ENCODE measurements around the gene SLC47A2.

SLC47A2 gene

DNA sequence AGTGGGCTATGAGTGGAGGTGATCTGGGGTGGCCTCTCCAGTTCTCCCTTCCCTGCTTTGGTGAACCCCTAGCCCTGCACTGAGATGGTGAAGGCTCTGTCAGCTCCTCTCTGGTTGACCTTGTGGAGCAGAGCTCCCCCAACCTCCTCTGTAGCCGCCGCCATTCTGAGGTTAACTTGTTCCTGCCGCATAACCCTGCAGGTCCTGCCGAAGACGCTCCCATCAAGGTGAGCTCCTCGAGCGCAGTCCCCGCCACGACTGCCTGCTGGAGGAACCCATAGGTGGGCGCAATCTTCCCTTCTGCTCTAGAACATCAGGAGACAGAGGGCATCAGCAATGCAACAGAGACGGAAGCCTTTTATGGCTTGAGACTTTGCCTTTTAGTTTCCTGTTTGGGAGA is 15.2 kb upstream of the SLC47A2 start:
- Histone ChIP-seq H2AFZ (ENCODE audit: low read depth, low read length) (no peak overlapping the region), H4K91ac (ENCODE audit: low read length) (no peak overlapping the region), H3K14ac (ENCODE audit: low read length in 2 of 2) (no peak overlapping the region), H3K18ac (ENCODE audit: low read depth in 1 of 2, low read length in 2 of 2) (no peak overlapping the region), H3K4ac (ENCODE audit: low read depth in 1 of 2, low read length in 2 of 2) (no peak overlapping the region), H2AK5ac (ENCODE audit: low read length, severe bottlenecking) (no peak overlapping the region), H3K27me3 (ENCODE audit: control insufficient read depth in 1 of 2, insufficient read depth in 1 of 2, low read length in 2 of 2) (peaks cover 5 to 19% of the 10 kb centered on the region in 2 experiments), H3K9ac (ENCODE audit: low read length) (no peak overlapping the region), H3K23ac (ENCODE audit: low read length in 2 of 2) (peak overlapping the region in 1 of 2 experiments; percentile 9), H3K4me2 (ENCODE audit: low read length, poor library complexity, severe bottlenecking) (no peak overlapping the region), H3K9me3 (ENCODE audit: control insufficient read depth, low read length) (no peaks in the 10 kb centered on the region), H2BK120ac (ENCODE audit: low read depth, low read length) (no peak overlapping the region), H3K36me3 (ENCODE audit: control insufficient read depth in 1 of 2, insufficient read depth in 2 of 2, low read depth in 1 of 2, low read length in 2 of 2) (peaks cover 0 to 3% of the 10 kb centered on the region in 2 experiments), H3K79me1 (replicated peaks; ENCODE audit: low read length, poor library complexity, severe bottlenecking) (no peaks in the 10 kb centered on the region), H2BK5ac (ENCODE audit: low read depth, low read length, poor library complexity, severe bottlenecking) (no peak overlapping the region), H3K4me1 (ENCODE audit: control insufficient read depth, insufficient read depth, low read depth, low read length) (peaks cover 14% of the 10 kb centered on the region), H4K8ac (ENCODE audit: low read length) (no peak overlapping the region), H2BK15ac (ENCODE audit: low read depth, poor library complexity, severe bottlenecking) (no peak overlapping the region), H3K27ac (ENCODE audit: low read length, poor library complexity, severe bottlenecking) (no peak overlapping the region), H3K4me3 (ENCODE audit: insufficient read depth in 1 of 2, low read depth in 1 of 2, low read length in 2 of 2) (no peak overlapping the region), H2BK12ac (ENCODE audit: low read length in 2 of 2) (no peak overlapping the region)
- DNase-seq, result no peak
- WGBS, result 92% methylated on average over 11 of the region's 11 CpGs

DNA sequence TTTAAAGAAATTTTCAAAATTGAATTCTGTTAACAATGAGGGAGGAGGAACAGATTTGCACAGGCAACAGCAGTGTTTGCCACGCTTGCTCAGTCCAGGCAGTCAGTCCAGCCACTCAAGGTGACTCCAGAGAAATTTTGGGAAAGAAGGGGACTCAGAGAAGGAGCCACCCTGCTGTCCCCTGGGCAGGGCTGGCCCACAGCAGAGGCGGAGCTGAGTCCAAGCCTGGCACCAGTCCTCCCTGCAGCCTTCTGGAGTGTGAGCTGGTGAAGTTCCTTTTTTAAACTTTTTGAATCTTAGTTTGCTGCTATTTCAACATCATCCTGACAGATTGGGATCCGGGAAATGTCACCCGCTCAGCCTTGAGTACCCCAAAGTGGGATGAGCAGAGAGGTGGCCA is 14.5 kb upstream of the SLC47A2 start:
- Histone ChIP-seq H3K14ac (ENCODE audit: low read length in 2 of 2) (no peak overlapping the region), H3K9ac (ENCODE audit: low read length) (no peak overlapping the region), H3K4ac (ENCODE audit: low read depth in 1 of 2, low read length in 2 of 2) (no peak overlapping the region)

DNA sequence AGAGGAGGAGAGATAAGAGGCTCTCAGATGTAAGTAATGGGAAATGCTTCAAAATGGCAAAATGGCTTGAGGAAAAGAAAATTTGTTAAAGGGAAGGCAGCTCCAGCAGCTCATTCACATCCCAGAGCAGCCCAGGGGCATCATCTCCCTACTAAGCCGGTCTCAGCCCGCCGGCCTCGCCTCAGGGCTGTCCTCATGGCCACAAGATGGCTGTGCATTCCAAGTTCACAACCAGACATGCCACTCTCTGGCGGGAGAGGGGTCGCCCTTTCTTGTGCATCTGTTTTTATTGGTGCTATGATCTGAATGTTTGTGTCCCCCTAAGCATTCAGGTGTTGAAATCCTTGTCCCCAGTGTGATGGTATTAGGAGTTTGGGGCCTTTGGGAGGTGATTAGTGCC is 13.5 kb upstream of the SLC47A2 start:
- Histone ChIP-seq H3K23ac (ENCODE audit: low read length in 2 of 2) (no peak overlapping the region), H2BK12ac (ENCODE audit: low read length in 2 of 2) (peak overlapping the region in 1 of 2 experiments; percentile 64), H3K4me3 (ENCODE audit: insufficient read depth in 1 of 2, low read depth in 1 of 2, low read length in 2 of 2) (no peak overlapping the region), H3K27ac (ENCODE audit: low read length, poor library complexity, severe bottlenecking) (no peak overlapping the region), H2AK5ac (ENCODE audit: low read length, severe bottlenecking) (no peak overlapping the region), H3K4ac (ENCODE audit: low read depth in 1 of 2, low read length in 2 of 2) (no peak overlapping the region), H3K9ac (ENCODE audit: low read length) (no peak overlapping the region), H4K91ac (ENCODE audit: low read length) (no peak overlapping the region), H2BK120ac (ENCODE audit: low read depth, low read length) (no peak overlapping the region), H3K4me1 (ENCODE audit: control insufficient read depth, insufficient read depth, low read depth, low read length) (peaks cover 16% of the 10 kb centered on the region), H3K36me3 (ENCODE audit: control insufficient read depth in 1 of 2, insufficient read depth in 2 of 2, low read depth in 1 of 2, low read length in 2 of 2) (peaks cover 0 to 3% of the 10 kb centered on the region in 2 experiments), H3K18ac (ENCODE audit: low read depth in 1 of 2, low read length in 2 of 2) (no peak overlapping the region), H3K79me1 (replicated peaks; ENCODE audit: low read length, poor library complexity, severe bottlenecking) (no peaks in the 10 kb centered on the region), H3K14ac (ENCODE audit: low read length in 2 of 2) (no peak overlapping the region), H3K27me3 (ENCODE audit: control insufficient read depth in 1 of 2, insufficient read depth in 1 of 2, low read length in 2 of 2) (peaks cover 5 to 16% of the 10 kb centered on the region in 2 experiments), H4K8ac (ENCODE audit: low read length) (no peak overlapping the region), H2AFZ (ENCODE audit: low read depth, low read length) (no peak overlapping the region), H3K4me2 (ENCODE audit: low read length, poor library complexity, severe bottlenecking) (no peak overlapping the region), H2BK15ac (ENCODE audit: low read depth, poor library complexity, severe bottlenecking) (no peak overlapping the region), H2BK5ac (ENCODE audit: low read depth, low read length, poor library complexity, severe bottlenecking) (no peak overlapping the region), H3K9me3 (ENCODE audit: control insufficient read depth, low read length) (no peaks in the 10 kb centered on the region)
- WGBS, result 93% methylated on average over 6 of the region's 6 CpGs
- no peak for DNase-seq

More for the DNA sequence above, 14.5 kb upstream of the SLC47A2 start:
- no peak overlapping the region for H3K4me3 ChIP-seq (ENCODE audit: insufficient read depth in 1 of 2, low read depth in 1 of 2, low read length in 2 of 2)
- WGBS, result 94% methylated on average over 4 of the region's 4 CpGs
- no peak overlapping the region for H3K18ac ChIP-seq (ENCODE audit: low read depth in 1 of 2, low read length in 2 of 2)
- H3K79me1 ChIP-seq (replicated peaks; ENCODE audit: low read length, poor library complexity, severe bottlenecking), result no peaks in the 10 kb centered on the region
- H3K27me3 ChIP-seq (ENCODE audit: control insufficient read depth in 1 of 2, insufficient read depth in 1 of 2, low read length in 2 of 2), result peaks cover 5 to 16% of the 10 kb centered on the region in 2 experiments
- H3K23ac ChIP-seq (ENCODE audit: low read length in 2 of 2), result no peak overlapping the region
- no peaks in the 10 kb centered on the region for H3K9me3 ChIP-seq (ENCODE audit: control insufficient read depth, low read length)
- H4K8ac ChIP-seq (ENCODE audit: low read length), result no peak overlapping the region
- peaks cover 14% of the 10 kb centered on the region for H3K4me1 ChIP-seq (ENCODE audit: control insufficient read depth, insufficient read depth, low read depth, low read length)
- no peak overlapping the region for H3K4me2 ChIP-seq (ENCODE audit: low read length, poor library complexity, severe bottlenecking)
- H3K27ac ChIP-seq (ENCODE audit: low read length, poor library complexity, severe bottlenecking), result no peak overlapping the region
- peaks cover 0 to 3% of the 10 kb centered on the region in 2 experiments for H3K36me3 ChIP-seq (ENCODE audit: control insufficient read depth in 1 of 2, insufficient read depth in 2 of 2, low read depth in 1 of 2, low read length in 2 of 2)
- no peak for DNase-seq
- H4K91ac ChIP-seq (ENCODE audit: low read length), result no peak overlapping the region
- no peak overlapping the region for H2BK15ac ChIP-seq (ENCODE audit: low read depth, poor library complexity, severe bottlenecking)
- no peak overlapping the region for H2BK5ac ChIP-seq (ENCODE audit: low read depth, low read length, poor library complexity, severe bottlenecking)
- no peak overlapping the region for H2BK12ac ChIP-seq (ENCODE audit: low read length in 2 of 2)
- no peak overlapping the region for H2AFZ ChIP-seq (ENCODE audit: low read depth, low read length)
- no peak overlapping the region for H2AK5ac ChIP-seq (ENCODE audit: low read length, severe bottlenecking)
- no peak overlapping the region for H2BK120ac ChIP-seq (ENCODE audit: low read depth, low read length)

DNA sequence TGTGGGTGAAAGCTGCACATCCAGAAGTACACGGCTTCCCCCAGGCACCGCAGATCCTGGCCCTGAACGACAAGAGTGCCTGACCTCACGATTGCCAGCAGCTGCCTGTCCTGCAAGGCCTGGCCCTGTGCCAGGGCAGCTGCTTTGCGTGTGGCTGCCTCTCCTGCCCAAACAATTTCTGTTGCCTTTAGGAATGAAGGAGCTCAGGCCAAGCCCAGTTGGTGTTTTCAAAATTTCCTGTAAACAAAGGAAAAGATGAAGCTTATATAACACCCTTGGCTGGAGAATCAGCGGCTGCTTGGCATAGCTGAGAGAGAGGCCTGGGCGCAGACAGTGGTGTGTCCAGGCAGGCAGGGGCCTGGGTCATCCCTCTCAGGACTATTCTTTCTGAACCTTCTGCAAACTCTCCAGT is 11.7 kb upstream of the SLC47A2 start:
- peak overlapping the region in 1 of 2 experiments; percentile 99 for H2BK12ac ChIP-seq (ENCODE audit: low read length in 2 of 2)
- peak overlapping the region in 1 of 2 experiments; percentile 4 for H3K4me3 ChIP-seq (ENCODE audit: insufficient read depth in 1 of 2, low read depth in 1 of 2, low read length in 2 of 2)
- DNase-seq, result peak; percentile 89
- peak overlapping the region in 1 of 2 experiments; percentile 78 for H3K14ac ChIP-seq (ENCODE audit: low read length in 2 of 2)
- peak overlapping the region; percentile 81 for H4K91ac ChIP-seq (ENCODE audit: low read length)
- no peak overlapping the region for H2AK5ac ChIP-seq (ENCODE audit: low read length, severe bottlenecking)
- H4K8ac ChIP-seq (ENCODE audit: low read length), result peak overlapping the region; percentile 86
- peak overlapping the region; percentile 96 to 98 for H3K18ac ChIP-seq (ENCODE audit: low read depth in 1 of 2, low read length in 2 of 2)
- H3K4me1 ChIP-seq (ENCODE audit: control insufficient read depth, insufficient read depth, low read depth, low read length), result peaks cover 17% of the 10 kb centered on the region
- 39% methylated on average over 7 of the region's 7 CpGs for WGBS
- peak overlapping the region; percentile 86 for H2BK120ac ChIP-seq (ENCODE audit: low read depth, low read length)
- peak overlapping the region; percentile 62 for H3K27ac ChIP-seq (ENCODE audit: low read length, poor library complexity, severe bottlenecking)
- H3K36me3 ChIP-seq (ENCODE audit: control insufficient read depth in 1 of 2, insufficient read depth in 2 of 2, low read depth in 1 of 2, low read length in 2 of 2), result peaks cover 0 to 3% of the 10 kb centered on the region in 2 experiments
- no peak overlapping the region for H2BK15ac ChIP-seq (ENCODE audit: low read depth, poor library complexity, severe bottlenecking)
- peak overlapping the region; percentile 54 for H2AFZ ChIP-seq (ENCODE audit: low read depth, low read length)
- peak overlapping the region; percentile 92 to 96 for H3K4ac ChIP-seq (ENCODE audit: low read depth in 1 of 2, low read length in 2 of 2)
- no peak overlapping the region for H3K23ac ChIP-seq (ENCODE audit: low read length in 2 of 2)
- no peak overlapping the region for H3K4me2 ChIP-seq (ENCODE audit: low read length, poor library complexity, severe bottlenecking)
- peak overlapping the region; percentile 85 for H3K9ac ChIP-seq (ENCODE audit: low read length)
- no peaks in the 10 kb centered on the region for H3K79me1 ChIP-seq (replicated peaks; ENCODE audit: low read length, poor library complexity, severe bottlenecking)
- H3K27me3 ChIP-seq (ENCODE audit: control insufficient read depth in 1 of 2, insufficient read depth in 1 of 2, low read length in 2 of 2), result peaks cover 5 to 8% of the 10 kb centered on the region in 2 experiments
- H3K9me3 ChIP-seq (ENCODE audit: control insufficient read depth, low read length), result no peaks in the 10 kb centered on the region
- H2BK5ac ChIP-seq (ENCODE audit: low read depth, low read length, poor library complexity, severe bottlenecking), result peak overlapping the region; percentile 77

Measured in mesenchymal stem cell (in vitro differentiated cells and primary cell).